ENCODE data around the gene SPDYE5.

The SPDYE5 gene

GRCh38 chr7:75537731-75538130 lies 45.6 kb downstream of the SPDYE5 start:
- no peak for DNase-seq

GRCh38 chr7:75546237-75547015 lies 54.3 kb downstream of the SPDYE5 start:
- DNase-seq = no peak

All from MV-4-11 (cell line).